Brain microvascular endothelial cell (primary cell): Measurements from ENCODE around the gene NFU1.

Source experiments
- DNase-seq: peaks from one replicate; pipeline ENCODE4 v3.0.0-alpha.2; 2020
- H3K27ac ChIP-seq: fragments of 250-450 bp; sonication (Bioruptor Pico); 2 replicates; pipeline ENCODE4 v1.5.1; 2020; ENCODE audit warnings: mild to moderate bottlenecking, moderate library complexity
- H3K27me3 ChIP-seq: fragments of 250-450 bp; sonication (Bioruptor Pico); replicated peaks from 2 replicates; pipeline ENCODE4 v1.5.1; 2020; ENCODE audit warnings: mild to moderate bottlenecking
- H3K36me3 ChIP-seq: fragments of 250-450 bp; sonication (Bioruptor Pico); replicated peaks from 2 replicates; pipeline ENCODE4 v1.5.1; 2020; ENCODE audit warnings: mild to moderate bottlenecking
- H3K4me3 ChIP-seq: 2 replicates; pipeline ENCODE4 v1.5.1; 2011; ENCODE audit warnings: low read depth, mild to moderate bottlenecking, control low read depth, low read length, moderate library complexity
- CTCF ChIP-seq: IDR thresholded peaks from 2 replicates; pipeline ENCODE4 v1.5.1; 2011; ENCODE audit warnings: low read depth, mild to moderate bottlenecking, moderate library complexity, low read length, control low read depth, inconsistent platforms; ENCODE audit errors: missing control alignments
- in situ Hi-C: cut with HindIII; loops from 2 replicates; pipeline ENCODE4 v1.10.0; 2017; ENCODE audit warnings: low sequenced_read_pairs, low pct_ligation_motif_present

The NFU1 gene

GRCh38 chr2:69456950-69457445 is 19.8 kb upstream of the NFU1 start:
- no peak for TF ChIP-seq CTCF
- H3K36me3 ChIP-seq: no peaks in the 10 kb centered on the region
- H3K27me3 ChIP-seq: no peaks in the 10 kb centered on the region
- no peak overlapping the region for H3K27ac ChIP-seq
- no peak overlapping the region for H3K4me3 ChIP-seq
- no peak for DNase-seq
- in situ Hi-C loops: no loop called here

GRCh38 chr2:69456154-69456553 is 18.9 kb upstream of the NFU1 start:
- Histone ChIP-seq H3K27ac (no peak overlapping the region), H3K4me3 (no peak overlapping the region), H3K27me3 (no peaks in the 10 kb centered on the region), H3K36me3 (no peaks in the 10 kb centered on the region)
- in situ Hi-C loops: no loop called here
- TF ChIP-seq CTCF: no peak
- no peak for DNase-seq

GRCh38 chr2:69454976-69455375 is 17.7 kb upstream of the NFU1 start:
- TF ChIP-seq CTCF: no peak
- in situ Hi-C loops: no loop called here
- Histone ChIP-seq H3K27me3 (no peaks in the 10 kb centered on the region), H3K27ac (no peak overlapping the region), H3K36me3 (no peaks in the 10 kb centered on the region), H3K4me3 (no peak overlapping the region)
- no peak for DNase-seq

GRCh38 chr2:69453475-69454129 is 16.4 kb upstream of the NFU1 start:
- DNase-seq: no peak
- no peak overlapping the region for H3K4me3 ChIP-seq
- TF ChIP-seq CTCF: no peak
- H3K27me3 ChIP-seq: no peaks in the 10 kb centered on the region
- H3K27ac ChIP-seq: no peak overlapping the region
- in situ Hi-C loops: no loop called here
- no peaks in the 10 kb centered on the region for H3K36me3 ChIP-seq

- no peaks in the 10 kb centered on the region for H3K36me3 ChIP-seq
- H3K27ac ChIP-seq: no peak overlapping the region
- no peak for TF ChIP-seq CTCF
- in situ Hi-C loops: no loop called here
- DNase-seq: no peak
- no peak overlapping the region for H3K4me3 ChIP-seq
- H3K27me3 ChIP-seq: no peaks in the 10 kb centered on the region
These were observed 15.5 kb upstream of the NFU1 start for GRCh38 chr2:69452687-69453086.

- no peaks in the 10 kb centered on the region for H3K36me3 ChIP-seq
- no peak overlapping the region for H3K27ac ChIP-seq
- no peak for DNase-seq
- H3K4me3 ChIP-seq: no peak overlapping the region
- no peak for TF ChIP-seq CTCF
- in situ Hi-C loops: no loop called here
- no peaks in the 10 kb centered on the region for H3K27me3 ChIP-seq
These were observed 13.6 kb upstream of the NFU1 start for GRCh38 chr2:69450735-69451416.
